Activated CD4-positive, alpha-beta T cell treated with anti-CD3 and anti-CD28 coated beads for 4 hours (primary cell): ENCODE data around the gene MFSD6L.
"Not testable (repeated sequence)": the region's sequence is repeated elsewhere in the genome, so short reads cannot be mapped to it uniquely, and the experiment has no call there.

ENCODE experiments used
- DNase-seq, 2 donors: peaks; one replicate each; pipeline ENCODE4 v3.0.0-alpha.2; 2020

Gene MFSD6L

GRCh38 chr17:8825802-8826201 is 26.6 kb upstream of the MFSD6L start:
- DNase-seq = no peak

GRCh38 chr17:8823279-8823678 is 24.1 kb upstream of the MFSD6L start:
- no peak for DNase-seq

GRCh38 chr17:8822401-8823035 is 23.4 kb upstream of the MFSD6L start:
- no peak for DNase-seq

GRCh38 chr17:8821446-8822105 is 22.4 kb upstream of the MFSD6L start:
- DNase-seq = no peak

GRCh38 chr17:8820311-8821010 is 21.3 kb upstream of the MFSD6L start:
- DNase-seq = no peak

GRCh38 chr17:8818654-8819330 is 19.6 kb upstream of the MFSD6L start:
- no peak for DNase-seq

GRCh38 chr17:8818047-8818446 is 18.9 kb upstream of the MFSD6L start:
- no peak for DNase-seq

- DNase-seq = no peak
Observed at GRCh38 chr17:8806926-8807550, 7.9 kb upstream of the MFSD6L start.

- DNase-seq = no peak
Observed at GRCh38 chr17:8806253-8806925, 7.2 kb upstream of the MFSD6L start.

GRCh38 chr17:8805396-8805795 is 6.2 kb upstream of the MFSD6L start:
- DNase-seq = not testable (repeated sequence)

- no peak for DNase-seq
Observed at GRCh38 chr17:8803531-8804420, 4.6 kb upstream of the MFSD6L start.

- no peak for DNase-seq
Observed at GRCh38 chr17:8801135-8801840, 2.1 kb upstream of the MFSD6L start.

- no peak for DNase-seq
Observed at GRCh38 chr17:8800656-8801055, 1.5 kb upstream of the MFSD6L start.

- no peak for DNase-seq
Observed at GRCh38 chr17:8799570-8800212, 526 bp upstream of the MFSD6L start.

GRCh38 chr17:8798176-8798845 is 854 bp downstream of the MFSD6L start:
- no peak for DNase-seq

GRCh38 chr17:8797621-8798175 is 1.5 kb downstream of the MFSD6L start:
- no peak for DNase-seq

GRCh38 chr17:8794636-8795035 is 4.5 kb downstream of the MFSD6L start:
- no peak for DNase-seq

- DNase-seq = no peak
Observed at GRCh38 chr17:8793649-8794048, 5.5 kb downstream of the MFSD6L start.

- DNase-seq = no peak
Observed at GRCh38 chr17:8792646-8793045, 6.5 kb downstream of the MFSD6L start.
